HS-27A (cell line): ENCODE results near the gene ZSWIM1.
"Not testable (repeated sequence)": the region's sequence is repeated elsewhere in the genome, so short reads cannot be mapped to it uniquely, and the experiment has no call there.

ENCODE experiments used
- DNase-seq: peaks from one replicate; pipeline ENCODE4 v3.0.0-alpha.2; 2012; ENCODE audit warnings: low read depth, missing footprints

Gene ZSWIM1

DNA sequence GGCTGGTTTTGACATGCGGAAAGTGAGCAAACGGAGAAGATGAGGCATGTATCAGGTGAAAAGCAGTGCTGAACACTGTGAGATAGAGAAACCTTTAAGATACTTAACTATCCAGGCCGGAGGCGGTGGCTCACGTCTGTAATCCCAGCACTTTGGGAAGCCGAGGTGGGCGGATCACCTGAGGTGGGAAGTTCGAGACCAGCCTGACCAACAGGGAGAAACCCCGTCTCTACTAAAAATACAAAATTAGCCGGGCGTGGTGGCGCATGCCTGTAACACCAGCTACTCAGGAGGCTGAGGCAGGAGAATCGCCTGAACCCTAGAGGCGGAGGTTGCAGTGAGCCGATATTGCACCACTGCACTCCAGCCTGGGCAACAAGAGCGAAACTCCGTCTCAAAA is 50.7 kb downstream of the ZSWIM1 start:
- not testable (repeated sequence) for DNase-seq

- peak; percentile 43 for DNase-seq
Measured at GRCh38 chr20:45933266-45934045, 52.4 kb downstream of the ZSWIM1 start.

DNA sequence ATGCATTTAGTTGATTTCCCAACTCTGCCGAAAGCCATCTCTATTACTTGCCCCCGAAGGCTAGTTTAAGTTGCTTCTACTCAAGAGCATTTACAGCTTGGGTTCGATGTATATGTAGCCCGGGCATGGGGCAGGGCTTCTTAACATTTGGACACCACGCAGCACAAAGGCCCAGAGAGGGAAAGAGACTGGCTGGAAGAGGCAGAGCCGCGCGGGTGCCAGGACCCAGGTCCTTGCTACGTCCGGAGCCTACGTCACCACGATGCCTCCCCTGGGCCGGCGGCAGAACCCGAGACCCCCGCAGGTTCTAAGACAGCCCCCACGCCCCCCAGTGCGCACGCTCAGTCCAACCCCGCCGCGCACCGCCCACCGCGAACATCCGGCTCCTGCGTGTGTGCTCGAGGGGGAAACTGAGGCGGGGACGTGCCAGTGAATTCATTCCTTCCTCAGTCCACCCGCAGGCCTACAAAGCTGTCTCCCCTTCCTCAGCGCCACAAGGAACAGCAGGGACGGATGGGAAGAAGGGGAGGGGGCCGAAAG is 53.1 kb downstream of the ZSWIM1 start:
- DNase-seq, result peak; percentile 26
